ENCODE data around the gene ZNF17. TPM values are rescaled to one million over a fixed set of nuclear protein-coding genes. Genes with fewer than 3 reads are reported as not detected.
A peak's percentile ranks its signal among the peaks of the same experiment; 100 is the strongest.
"Not testable (repeated sequence)": the region's sequence is repeated elsewhere in the genome, so short reads cannot be mapped to it uniquely, and the experiment has no call there.

Gene ZNF17
- total RNA-seq = 3.0 and 5.1 TPM in 2 replicates

- peak; percentile 70 for DNase-seq (ENCODE audit: extremely low read depth, low read depth, low spot score)
Measured at GRCh38 chr19:57410877-57411671, at the start of gene ZNF17. Gene ZNF17 (plus strand): TSS chr19:57411161. CDS start chr19:57413616, 2,455 bp downstream.

GRCh38 chr19:57362419-57362818, 48.5 kb upstream of the ZNF17 start:
- DNase-seq (ENCODE audit: extremely low read depth, low read depth, low spot score) = no peak

DNA sequence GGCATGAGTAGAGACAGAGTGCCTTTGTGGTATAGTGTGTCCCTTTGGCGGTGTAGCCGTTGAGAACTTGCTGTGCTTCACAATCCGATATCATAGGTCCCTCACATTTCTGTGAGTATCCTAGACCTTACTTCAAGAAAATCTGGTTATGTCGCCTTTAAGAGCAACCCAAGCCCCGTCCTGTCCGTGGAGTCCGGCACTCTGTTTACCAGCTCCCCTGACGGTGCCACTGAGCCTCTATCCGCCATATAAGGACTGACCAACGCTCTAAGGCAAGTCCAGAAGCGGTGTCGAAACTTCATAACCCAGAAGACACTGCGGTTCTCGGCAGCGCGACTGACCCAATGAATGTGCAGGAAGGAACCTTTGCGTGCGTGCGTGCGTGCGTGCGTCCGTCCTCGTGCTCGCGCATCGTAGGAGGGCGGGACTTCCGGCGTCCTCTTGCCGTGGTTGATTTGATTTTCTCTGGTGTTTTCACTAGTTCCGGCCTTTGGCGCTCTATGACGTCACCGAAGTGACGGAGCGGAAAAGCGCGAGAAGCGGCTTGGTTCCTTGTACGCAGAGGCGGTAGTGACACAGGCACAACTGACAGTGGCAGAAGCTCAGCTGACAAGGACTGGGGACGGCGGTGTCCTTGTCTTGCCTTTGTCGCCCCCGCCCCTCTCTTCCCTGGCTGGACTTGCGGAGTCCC, 47.8 kb upstream of the ZNF17 start, which contains the start of the genes TRAPPC2B and ZNF547:
TSS of gene TRAPPC2B (plus strand) at position 555 of the 691 bp plus-strand sequence. CDS start 1,283 bp downstream, outside the sequence.
TSS of gene ZNF547 (plus strand) at position 555 of the 691 bp plus-strand sequence. CDS start 5,005 bp downstream, outside the sequence.
- peak; percentile 95 for DNase-seq (ENCODE audit: extremely low read depth, low read depth, low spot score)

DNA sequence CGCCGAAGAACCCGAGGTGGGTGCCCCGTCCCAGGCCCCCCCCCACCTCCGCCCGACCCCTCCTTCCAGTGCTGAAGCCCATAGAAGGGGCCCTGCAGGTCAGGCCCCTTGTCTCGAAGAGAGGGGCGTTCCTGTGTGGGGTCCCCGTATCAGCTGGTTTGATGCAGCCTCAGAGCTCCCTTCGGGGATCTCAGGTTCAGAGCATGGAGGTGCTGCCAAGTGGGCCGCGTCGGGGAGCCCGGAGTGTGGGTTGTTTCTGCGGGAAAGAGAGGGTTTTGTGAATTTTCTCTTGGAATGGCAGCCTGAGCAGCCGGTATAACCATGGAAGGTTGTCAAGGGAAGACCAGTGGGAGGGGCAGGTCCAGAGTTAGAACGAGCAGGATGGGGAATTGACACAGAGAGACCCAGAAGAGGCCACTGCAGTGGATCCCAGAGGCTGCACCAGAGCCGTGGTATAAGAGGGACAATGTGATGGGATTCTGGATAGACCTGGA, 47.2 kb upstream of the ZNF17 start:
- no peak for DNase-seq (ENCODE audit: extremely low read depth, low read depth, low spot score)

DNA sequence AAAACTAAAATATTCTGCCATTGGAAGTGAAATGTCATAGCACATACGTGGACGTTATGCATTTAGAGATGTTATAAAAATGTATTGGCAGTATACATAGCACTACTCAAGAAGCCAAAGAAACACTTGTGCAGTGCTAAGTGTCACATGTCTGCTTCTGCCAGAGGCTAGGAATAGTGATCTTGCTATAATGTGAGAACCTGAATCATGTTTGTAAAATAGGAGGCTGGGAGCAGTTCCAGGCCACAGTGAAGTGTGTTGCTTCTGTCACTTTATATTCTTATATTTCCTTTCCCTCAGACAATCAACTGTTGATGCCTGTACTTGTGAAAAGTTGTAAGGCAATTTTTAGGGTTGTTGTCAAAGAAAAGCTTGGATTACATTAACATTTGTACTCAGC, 44.2 kb upstream of the ZNF17 start:
- no peak for DNase-seq (ENCODE audit: extremely low read depth, low read depth, low spot score)

GRCh38 chr19:57374179-57374578, 36.8 kb upstream of the ZNF17 start:
- DNase-seq (ENCODE audit: extremely low read depth, low read depth, low spot score) = no peak

DNA sequence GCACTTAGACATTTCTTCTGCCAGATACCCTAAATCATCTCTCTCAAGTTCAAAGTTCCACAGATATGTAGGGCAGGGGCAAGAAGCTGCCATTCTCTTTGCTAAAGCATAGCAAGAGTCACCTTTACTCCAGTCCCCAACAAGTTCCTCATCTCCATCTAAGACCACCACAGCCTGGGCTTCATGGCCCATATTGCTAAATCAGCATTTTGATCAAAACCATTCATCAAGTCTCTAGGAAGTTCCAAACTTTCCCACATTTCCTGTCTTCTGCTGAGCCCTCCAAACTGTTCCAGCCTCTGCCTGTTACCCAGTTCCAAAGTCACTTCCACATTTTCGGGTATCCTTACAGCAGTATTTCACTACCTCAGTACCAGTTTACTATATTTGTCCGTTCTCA, 36.3 kb upstream of the ZNF17 start:
- DNase-seq (ENCODE audit: extremely low read depth, low read depth, low spot score) = not testable (repeated sequence)

DNA sequence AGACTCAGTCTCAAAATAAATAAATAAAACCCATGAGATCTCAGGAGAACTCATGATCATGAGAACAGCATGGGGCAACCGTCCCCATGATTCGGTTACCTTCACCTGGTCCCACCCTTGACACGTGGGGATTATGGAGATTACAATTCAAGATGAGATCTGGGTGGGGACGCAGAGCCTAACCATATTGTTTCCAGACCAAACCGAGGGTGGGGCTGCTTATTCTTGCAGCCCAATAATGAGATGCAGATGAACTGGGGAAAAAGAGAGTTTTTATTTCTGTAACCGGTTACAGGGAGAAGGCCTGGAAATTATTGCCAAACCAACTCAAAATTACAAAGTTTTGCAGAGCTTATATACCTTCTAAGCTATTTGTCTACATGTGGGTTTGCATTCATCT, 34.8 kb upstream of the ZNF17 start:
- no peak for DNase-seq (ENCODE audit: extremely low read depth, low read depth, low spot score)

- no peak for DNase-seq (ENCODE audit: extremely low read depth, low read depth, low spot score)
Measured at GRCh38 chr19:57377498-57378146, 33.3 kb upstream of the ZNF17 start.

DNA sequence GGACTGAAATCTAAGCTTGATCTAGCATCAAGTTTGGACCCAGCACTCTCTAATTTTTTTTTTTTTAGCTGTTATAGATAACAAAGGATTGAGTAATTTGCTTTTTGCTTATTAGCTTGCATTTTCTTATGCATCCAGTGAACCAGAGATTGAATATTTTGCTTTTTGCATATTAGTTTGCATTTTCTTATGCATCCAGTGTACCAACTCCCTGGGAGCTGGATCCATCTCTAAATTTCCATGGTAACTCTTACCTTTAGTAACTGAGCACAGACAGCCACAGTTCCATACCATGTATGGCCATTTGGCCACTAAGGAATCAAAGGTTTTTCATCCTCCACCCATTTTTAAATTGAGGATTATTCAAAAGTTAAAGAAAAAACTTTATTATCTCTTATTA, 30.0 kb upstream of the ZNF17 start:
- DNase-seq (ENCODE audit: extremely low read depth, low read depth, low spot score) = no peak

DNA sequence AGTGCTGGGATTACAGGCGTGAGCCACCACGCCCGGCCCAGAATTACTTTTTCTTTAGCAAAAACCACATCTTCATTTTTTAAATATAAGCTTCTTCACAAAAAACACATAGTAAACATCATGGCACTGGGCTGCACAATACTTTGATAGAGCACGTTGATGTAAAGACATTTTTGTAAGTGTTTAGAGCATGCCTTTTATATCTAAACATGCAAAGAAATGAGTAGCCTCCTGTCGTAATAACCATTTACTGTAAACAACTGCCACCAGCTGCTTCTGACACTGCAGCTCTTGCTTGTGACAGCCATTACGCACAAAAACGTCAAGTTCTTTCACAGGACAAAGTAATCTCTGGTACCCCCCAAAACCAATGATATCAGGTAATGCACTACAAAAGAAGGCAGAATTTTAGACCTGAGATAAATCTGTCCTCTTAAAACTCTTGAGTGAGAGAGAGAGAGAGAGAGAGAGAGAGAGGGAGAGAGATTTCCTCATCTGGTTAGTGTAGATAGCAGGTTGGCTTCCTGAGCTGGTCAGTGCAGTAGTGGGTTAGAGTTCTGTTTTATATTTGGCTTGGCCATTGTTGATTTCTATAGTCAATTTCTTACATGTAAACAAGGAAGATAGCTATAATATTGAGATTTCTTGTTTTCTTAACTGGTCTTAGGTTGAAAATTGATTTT, 28.0 kb upstream of the ZNF17 start:
- DNase-seq (ENCODE audit: extremely low read depth, low read depth, low spot score) = no peak

- DNase-seq (ENCODE audit: extremely low read depth, low read depth, low spot score) = no peak
Measured at GRCh38 chr19:57389194-57389729, 21.7 kb upstream of the ZNF17 start.

DNA sequence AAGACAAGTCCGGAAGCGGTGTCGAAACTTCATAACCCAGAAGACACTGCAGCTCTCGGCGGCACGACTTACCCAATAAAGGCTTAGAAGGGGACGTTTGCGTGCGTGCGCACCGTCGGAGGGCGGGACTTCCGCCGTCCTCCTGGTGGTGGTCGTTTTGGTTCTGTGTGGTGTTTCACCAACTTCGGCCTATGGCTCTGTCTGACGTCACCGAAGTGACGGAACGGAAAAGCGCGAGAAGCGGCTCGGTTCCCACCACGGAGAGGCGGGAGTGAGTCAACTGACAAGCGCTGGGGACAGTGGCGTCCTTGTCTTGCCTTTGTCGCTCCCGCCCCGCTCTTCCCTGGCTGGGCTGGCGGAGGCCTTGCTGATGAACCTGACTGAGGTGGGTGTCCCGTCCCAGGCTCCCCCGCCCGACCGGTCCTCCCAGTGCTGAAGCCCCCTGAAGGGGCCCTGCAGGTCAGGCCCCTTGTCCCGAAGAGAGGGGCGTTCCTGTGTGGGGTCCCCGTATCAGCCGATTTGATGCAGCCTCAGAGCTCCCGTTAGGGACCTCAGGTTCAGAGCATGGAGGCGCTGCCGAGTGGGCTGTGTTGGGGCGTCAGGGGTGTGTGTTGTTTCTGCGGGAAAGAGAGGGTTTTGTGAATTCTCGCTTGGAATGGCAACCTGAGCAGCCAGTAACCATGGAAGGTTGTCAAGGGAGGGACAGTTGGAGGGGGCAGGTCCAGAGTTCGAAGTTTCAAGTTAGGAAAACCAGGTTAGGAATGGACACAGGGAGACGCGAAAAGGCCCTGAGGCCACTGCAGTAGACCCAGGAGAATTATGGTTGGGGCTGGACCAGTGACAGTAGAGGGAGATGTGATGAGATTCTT, 21.0 kb upstream of the ZNF17 start, which contains the start of gene ZNF548:
TSS of gene ZNF548 (plus strand) at position 125 of the 869 bp plus-strand sequence. CDS start at position 371, 246 bp downstream.
- peak; percentile 98 for DNase-seq (ENCODE audit: extremely low read depth, low read depth, low spot score)

- DNase-seq (ENCODE audit: extremely low read depth, low read depth, low spot score) = no peak
Measured at GRCh38 chr19:57395710-57396109, 15.3 kb upstream of the ZNF17 start.

DNA sequence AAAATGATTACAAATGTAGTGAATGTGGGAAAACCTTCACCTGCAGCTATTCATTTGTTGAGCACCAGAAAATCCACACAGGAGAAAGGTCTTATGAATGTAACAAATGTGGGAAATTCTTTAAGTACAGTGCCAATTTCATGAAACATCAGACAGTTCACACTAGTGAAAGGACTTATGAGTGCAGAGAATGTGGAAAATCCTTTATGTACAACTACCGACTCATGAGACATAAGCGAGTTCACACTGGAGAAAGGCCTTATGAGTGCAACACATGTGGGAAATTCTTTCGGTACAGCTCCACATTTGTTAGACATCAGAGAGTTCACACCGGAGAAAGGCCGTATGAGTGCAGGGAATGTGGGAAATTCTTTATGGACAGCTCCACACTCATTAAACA, 12.1 kb upstream of the ZNF17 start:
- no peak for DNase-seq (ENCODE audit: extremely low read depth, low read depth, low spot score)

GRCh38 chr19:57403737-57404563, 7.0 kb upstream of the ZNF17 start:
- no peak for DNase-seq (ENCODE audit: extremely low read depth, low read depth, low spot score)

DNA sequence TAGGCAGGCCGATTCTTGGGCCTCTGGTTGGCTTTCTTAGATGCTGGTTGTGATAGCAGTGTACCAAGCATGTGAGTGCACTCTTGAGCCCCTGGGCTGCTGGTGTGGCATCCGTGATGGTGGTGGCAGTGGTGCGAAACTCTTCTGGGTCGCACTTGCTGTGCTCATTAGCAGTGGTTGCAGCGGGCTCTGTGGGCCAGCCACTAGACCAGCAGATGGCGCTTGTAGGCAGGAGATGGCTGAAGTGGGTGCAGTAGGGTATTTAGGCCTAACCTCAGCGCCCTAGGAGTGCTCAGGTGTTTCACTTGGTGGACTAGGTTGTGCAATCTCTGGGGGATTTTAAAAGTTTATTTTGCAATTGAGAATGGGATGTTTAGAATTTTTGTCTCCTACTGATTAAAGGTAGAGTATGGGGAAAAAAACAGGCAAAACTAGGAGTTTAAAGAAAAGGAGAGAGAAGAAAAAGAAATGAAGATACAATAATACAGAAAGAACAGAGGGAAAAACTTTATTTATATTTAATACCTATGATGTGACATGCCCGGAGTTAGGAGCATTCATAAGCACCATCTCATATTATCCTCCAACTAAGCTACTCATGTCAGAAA, 4.3 kb upstream of the ZNF17 start:
- no peak for DNase-seq (ENCODE audit: extremely low read depth, low read depth, low spot score)

- no peak for DNase-seq (ENCODE audit: extremely low read depth, low read depth, low spot score)
Measured at GRCh38 chr19:57419439-57419838, 8.5 kb downstream of the ZNF17 start.
